Activated CD8-positive, alpha-beta T cell treated with anti-CD3 and anti-CD28 coated beads, Interleukin-2, amount 10 ng/mL, durations not matched to agents 7 days and 5 days (primary cell): ENCODE data around the gene GRK1. TPM values are rescaled to one million over a fixed set of nuclear protein-coding genes. Genes with fewer than 3 reads are reported as not detected.

Experiments used
- ATAC-seq: fragments of 150-1000 bp; cut with Tn5 transposase; one replicate; pipeline ENCODE4 v1.10.0; 2021; ENCODE audit warnings: moderate library complexity
- CTCF ChIA-PET: fragments of 350-600 bp; sonication (Branson Sonifier 250); formaldehyde crosslinking; loops from one replicate; lab custom pipeline; 2021; ENCODE audit warnings: antibody characterized with exemption; lab: Charles Lee
- POLR2A ChIA-PET: fragments of 350-600 bp; sonication (Branson Sonifier 250); formaldehyde crosslinking; loops from one replicate; lab custom pipeline; 2021; ENCODE audit warnings: antibody characterized with exemption; lab: Charles Lee
- DNase-seq: peaks from one replicate; pipeline ENCODE4 v3.0.0-alpha.2; 2020
- H3K27ac Mint-ChIP-seq: one replicate; pipeline ENCODE4 v1.8.0; 2021; ENCODE audit warnings: mild to moderate bottlenecking, mixed read lengths
- H3K27me3 Mint-ChIP-seq: one replicate; pipeline ENCODE4 v1.8.0; 2021; ENCODE audit warnings: low read depth, mixed read lengths
- H3K36me3 Mint-ChIP-seq: one replicate; pipeline ENCODE4 v1.8.0; 2021; ENCODE audit warnings: low read depth, mixed read lengths
- H3K4me1 Mint-ChIP-seq: one replicate; pipeline ENCODE4 v1.8.0; 2021; ENCODE audit warnings: low read depth, mixed read lengths
- H3K4me3 Mint-ChIP-seq: one replicate; pipeline ENCODE4 v1.8.0; 2021; ENCODE audit warnings: mild to moderate bottlenecking, mixed read lengths
- H3K9me3 Mint-ChIP-seq: one replicate; pipeline ENCODE4 v1.8.0; 2022; ENCODE audit warnings: mixed read lengths; ENCODE audit not compliant: insufficient read depth
- total RNA-seq, 2 experiments: library from RNA; stranded (reverse); gene quantifications; one replicate each; pipeline ENCODE4 v1.2.3, GENCODE V29; 2021

The GRK1 gene
- total RNA-seq, 2 experiments from 2014 or later = 0.05 TPM; not detected in 1

DNA sequence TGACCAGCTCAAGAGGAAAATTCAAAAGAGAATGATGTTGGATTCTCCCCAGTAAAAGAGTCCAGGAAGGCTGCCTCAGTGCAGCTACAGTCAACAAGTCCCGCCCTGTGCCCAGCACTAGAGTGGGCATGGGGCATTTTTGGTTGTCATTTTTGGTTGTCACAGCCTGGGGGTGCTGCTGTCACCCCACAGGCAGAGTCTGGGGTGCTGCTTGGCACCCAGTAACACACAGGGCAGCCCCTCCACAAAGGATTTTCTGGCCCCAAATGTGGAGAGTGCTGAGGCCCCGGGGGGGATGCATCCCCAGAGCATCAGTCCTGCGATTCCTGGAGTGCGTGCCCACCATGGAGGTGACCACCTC is 63.8 kb downstream of the GRK1 start:
- Mint-ChIP-seq H3K36me3 (no peaks in the 10 kb centered on the region), H3K27me3 (peaks cover 3% of the 10 kb centered on the region), H3K27ac (no peak overlapping the region), H3K4me1 (no peaks in the 10 kb centered on the region), H3K4me3 (no peak overlapping the region), H3K9me3 (no peaks in the 10 kb centered on the region)
- no peak for DNase-seq
- no peak for ATAC-seq
- ChIA-PET CTCF (no interaction called here), POLR2A (interaction anchor here (0.6 kb wide), 1 partner anchor 334 kb away, joined by 3 read pairs; no protein-coding TSS in a partner anchor)

- Mint-ChIP-seq H3K4me1 (no peaks in the 10 kb centered on the region), H3K27me3 (peaks cover 3% of the 10 kb centered on the region), H3K36me3 (no peaks in the 10 kb centered on the region), H3K4me3 (no peak overlapping the region), H3K9me3 (no peaks in the 10 kb centered on the region), H3K27ac (no peak overlapping the region)
- ChIA-PET POLR2A (interaction anchor here (0.6 kb wide), 1 partner anchor 333 kb away, joined by 3 read pairs; no protein-coding TSS in a partner anchor), CTCF (no interaction called here)
- ATAC-seq (no peak), DNase-seq (no peak)
These were observed 64.5 kb downstream of the GRK1 start for GRCh38 chr13:113731192-113732175.

GRCh38 chr13:113732176-113732960 is 65.3 kb downstream of the GRK1 start:
- CTCF ChIA-PET = no interaction called here
- POLR2A ChIA-PET = no interaction called here
- no peak for DNase-seq

GRCh38 chr13:113732961-113733950 is 66.2 kb downstream of the GRK1 start:
- Mint-ChIP-seq H3K27me3 (peaks cover 3% of the 10 kb centered on the region), H3K4me1 (no peaks in the 10 kb centered on the region), H3K27ac (no peak overlapping the region), H3K4me3 (no peak overlapping the region), H3K9me3 (no peaks in the 10 kb centered on the region), H3K36me3 (no peaks in the 10 kb centered on the region)
- POLR2A ChIA-PET = interaction anchor here (0.6 kb wide), 1 partner anchor 661 kb away, joined by 3 read pairs; no protein-coding TSS in a partner anchor
- CTCF ChIA-PET = no interaction called here
- DNase-seq (no peak), ATAC-seq (no peak)

More at GRCh38 chr13:113732176-113732960, 65.3 kb downstream of the GRK1 start:
- Mint-ChIP-seq H3K9me3 (no peaks in the 10 kb centered on the region), H3K27ac (no peak overlapping the region), H3K27me3 (peaks cover 3% of the 10 kb centered on the region), H3K4me3 (no peak overlapping the region), H3K36me3 (no peaks in the 10 kb centered on the region), H3K4me1 (no peaks in the 10 kb centered on the region)
- no peak for ATAC-seq

GRCh38 chr13:113734099-113734825 is 67.2 kb downstream of the GRK1 start:
- H3K4me1 Mint-ChIP-seq = no peaks in the 10 kb centered on the region
- H3K4me3 Mint-ChIP-seq = no peak overlapping the region
- no peaks in the 10 kb centered on the region for H3K9me3 Mint-ChIP-seq
- H3K27me3 Mint-ChIP-seq = peaks cover 3% of the 10 kb centered on the region
- ChIA-PET POLR2A (no interaction called here), CTCF (no interaction called here)
- H3K36me3 Mint-ChIP-seq = no peaks in the 10 kb centered on the region
- DNase-seq (no peak), ATAC-seq (no peak)
- no peak overlapping the region for H3K27ac Mint-ChIP-seq

DNA sequence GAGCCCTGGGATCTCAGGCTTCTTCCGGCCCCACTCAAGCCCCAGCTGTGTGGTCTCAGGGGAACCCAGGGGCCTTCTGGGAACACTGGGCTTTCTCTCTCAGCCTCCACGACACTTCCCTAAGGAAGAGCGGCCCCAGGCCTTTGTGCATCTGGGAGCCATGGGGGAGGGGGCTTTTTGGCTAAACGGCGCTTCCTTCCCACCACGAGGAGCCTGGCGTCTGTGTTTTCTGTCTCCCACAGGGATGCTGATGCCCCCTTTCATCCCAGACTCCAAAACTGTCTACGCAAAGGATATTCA is 67.8 kb downstream of the GRK1 start:
- Mint-ChIP-seq H3K4me1 (no peaks in the 10 kb centered on the region), H3K27ac (no peak overlapping the region), H3K4me3 (no peak overlapping the region), H3K27me3 (peaks cover under 1% of the 10 kb centered on the region), H3K9me3 (no peaks in the 10 kb centered on the region), H3K36me3 (no peaks in the 10 kb centered on the region)
- POLR2A ChIA-PET = no interaction called here
- no peak for DNase-seq
- no peak for ATAC-seq
- CTCF ChIA-PET = no interaction called here

DNA sequence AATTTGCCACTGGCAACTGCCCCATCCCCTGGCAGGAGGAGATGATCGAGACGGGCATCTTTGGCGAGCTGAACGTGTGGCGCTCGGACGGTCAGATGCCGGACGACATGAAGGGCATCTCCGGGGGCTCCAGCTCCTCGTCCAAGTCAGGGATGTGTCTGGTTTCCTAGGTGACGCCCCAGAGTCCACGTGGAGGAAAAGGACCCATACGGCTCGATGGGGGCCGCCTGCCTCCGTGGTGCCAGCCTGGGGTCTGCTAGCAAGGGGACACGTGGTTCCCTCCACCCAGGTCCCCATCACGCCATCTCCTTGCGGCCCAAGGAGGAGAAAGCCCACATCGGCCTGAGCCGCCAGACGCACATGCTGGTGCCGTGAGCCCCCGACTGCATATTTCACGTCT is 68.2 kb downstream of the GRK1 start:
- no peak overlapping the region for H3K4me3 Mint-ChIP-seq
- no peaks in the 10 kb centered on the region for H3K9me3 Mint-ChIP-seq
- ChIA-PET CTCF (no interaction called here), POLR2A (no interaction called here)
- no peak for ATAC-seq
- no peak for DNase-seq
- H3K4me1 Mint-ChIP-seq = no peaks in the 10 kb centered on the region
- H3K27ac Mint-ChIP-seq = no peak overlapping the region
- H3K27me3 Mint-ChIP-seq = peaks cover 4% of the 10 kb centered on the region
- no peaks in the 10 kb centered on the region for H3K36me3 Mint-ChIP-seq

- ATAC-seq (no peak), DNase-seq (no peak)
- ChIA-PET CTCF (no interaction called here), POLR2A (no interaction called here)
- peaks cover 9% of the 10 kb centered on the region for H3K27me3 Mint-ChIP-seq
- H3K9me3 Mint-ChIP-seq = no peaks in the 10 kb centered on the region
- H3K4me1 Mint-ChIP-seq = peaks cover 4% of the 10 kb centered on the region
- H3K27ac Mint-ChIP-seq = no peak overlapping the region
- H3K4me3 Mint-ChIP-seq = no peak overlapping the region
- no peaks in the 10 kb centered on the region for H3K36me3 Mint-ChIP-seq
These were observed 68.7 kb downstream of the GRK1 start for GRCh38 chr13:113735750-113736149.

DNA sequence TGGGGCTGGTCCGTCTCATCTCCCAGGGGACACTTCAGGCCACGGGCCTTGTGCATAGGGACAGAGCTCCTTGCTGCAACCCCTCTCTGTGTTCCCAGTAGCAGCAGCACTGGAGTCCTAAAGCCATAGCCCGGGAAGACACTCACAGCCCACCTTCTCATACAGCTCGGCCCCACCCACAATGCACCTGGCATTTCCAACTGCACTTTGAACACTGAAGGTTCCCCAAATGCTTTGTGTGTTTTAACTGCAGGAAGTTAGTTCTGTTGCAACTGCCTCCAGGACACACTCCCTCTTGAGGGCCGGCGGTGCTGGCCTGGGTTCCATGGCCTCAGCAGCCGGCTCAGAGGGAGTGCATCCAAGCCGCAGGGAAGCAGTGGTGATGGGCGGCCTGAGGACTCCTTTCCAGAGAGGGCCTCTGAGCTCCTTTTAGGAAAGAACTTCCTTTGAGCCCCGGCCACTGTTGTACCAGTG is 69.3 kb downstream of the GRK1 start:
- Mint-ChIP-seq H3K27me3 (peaks cover 13% of the 10 kb centered on the region), H3K4me3 (no peak overlapping the region), H3K4me1 (peaks cover 9% of the 10 kb centered on the region), H3K36me3 (no peaks in the 10 kb centered on the region), H3K9me3 (no peaks in the 10 kb centered on the region), H3K27ac (no peak overlapping the region)
- ATAC-seq (peak; percentile 30), DNase-seq (no peak)
- ChIA-PET CTCF (no interaction called here), POLR2A (no interaction called here)

GRCh38 chr13:113737803-113738202 is 70.8 kb downstream of the GRK1 start:
- peaks cover 24% of the 10 kb centered on the region for H3K4me1 Mint-ChIP-seq
- ATAC-seq (no peak), DNase-seq (no peak)
- no peaks in the 10 kb centered on the region for H3K36me3 Mint-ChIP-seq
- no peak overlapping the region for H3K27ac Mint-ChIP-seq
- H3K9me3 Mint-ChIP-seq = no peaks in the 10 kb centered on the region
- H3K4me3 Mint-ChIP-seq = no peak overlapping the region
- H3K27me3 Mint-ChIP-seq = peaks cover 19% of the 10 kb centered on the region
- CTCF ChIA-PET = no interaction called here
- POLR2A ChIA-PET = no interaction called here
